ENCODE data around the gene PSTPIP2.

DNA sequence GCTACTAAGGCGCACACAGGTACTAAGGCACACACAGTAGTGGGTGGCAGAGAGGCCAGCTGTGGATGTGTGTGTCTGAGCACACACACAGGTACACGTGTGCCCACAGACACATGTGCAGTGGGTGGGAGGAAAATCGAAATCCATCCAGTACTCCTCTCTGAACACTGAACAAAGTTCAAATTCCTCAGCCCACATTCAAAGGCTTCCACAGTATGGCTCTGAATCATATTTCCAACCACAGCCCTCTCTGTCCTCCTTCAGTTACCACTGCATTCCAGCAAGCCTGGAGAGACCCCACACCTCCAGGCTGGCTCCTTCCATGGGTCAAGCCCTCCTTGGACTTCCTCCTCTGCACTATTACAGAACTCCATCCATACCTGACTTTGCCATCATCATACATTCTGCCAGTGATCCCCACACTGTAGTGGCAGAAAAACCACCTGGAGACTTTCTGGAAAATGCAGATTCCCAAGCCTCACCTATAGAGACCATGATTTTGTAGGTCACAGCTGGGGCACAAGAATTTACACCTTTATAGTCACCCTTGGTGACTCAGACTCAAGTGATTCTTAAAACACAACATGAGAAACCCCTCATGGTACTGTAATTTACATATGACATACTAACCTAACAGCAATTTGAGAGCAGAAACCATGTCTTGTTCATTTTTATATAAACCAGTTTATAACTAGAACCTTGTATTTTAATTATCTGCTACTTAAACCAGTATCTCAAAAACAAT is 136.3 kb downstream of the PSTPIP2 start:
- TF ChIP-seq, protein P1, sequence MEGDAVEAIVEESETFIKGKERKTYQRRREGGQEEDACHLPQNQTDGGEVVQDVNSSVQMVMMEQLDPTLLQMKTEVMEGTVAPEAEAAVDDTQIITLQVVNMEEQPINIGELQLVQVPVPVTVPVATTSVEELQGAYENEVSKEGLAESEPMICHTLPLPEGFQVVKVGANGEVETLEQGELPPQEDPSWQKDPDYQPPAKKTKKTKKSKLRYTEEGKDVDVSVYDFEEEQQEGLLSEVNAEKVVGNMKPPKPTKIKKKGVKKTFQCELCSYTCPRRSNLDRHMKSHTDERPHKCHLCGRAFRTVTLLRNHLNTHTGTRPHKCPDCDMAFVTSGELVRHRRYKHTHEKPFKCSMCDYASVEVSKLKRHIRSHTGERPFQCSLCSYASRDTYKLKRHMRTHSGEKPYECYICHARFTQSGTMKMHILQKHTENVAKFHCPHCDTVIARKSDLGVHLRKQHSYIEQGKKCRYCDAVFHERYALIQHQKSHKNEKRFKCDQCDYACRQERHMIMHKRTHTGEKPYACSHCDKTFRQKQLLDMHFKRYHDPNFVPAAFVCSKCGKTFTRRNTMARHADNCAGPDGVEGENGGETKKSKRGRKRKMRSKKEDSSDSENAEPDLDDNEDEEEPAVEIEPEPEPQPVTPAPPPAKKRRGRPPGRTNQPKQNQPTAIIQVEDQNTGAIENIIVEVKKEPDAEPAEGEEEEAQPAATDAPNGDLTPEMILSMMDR (IDR thresholded peaks at IDR 0.05): no peak
- TF ChIP-seq EZH2 (IDR thresholded peaks at IDR 0.05): no peak
- TF ChIP-seq EZH2phosphoT487 (IDR thresholded peaks at IDR 0.05): no peak
